GM18907 (cell line): ENCODE measurements around the gene EREG.
"Not testable (repeated sequence)": the region's sequence is repeated elsewhere in the genome, so short reads cannot be mapped to it uniquely, and the experiment has no call there.

ENCODE experiments used
- ATAC-seq: cut with Tn5 transposase; IDR thresholded peaks from one replicate; pipeline ENCODE4 v1.9.1; 2021; ENCODE audit warnings: mild to moderate bottlenecking, moderate library complexity; ENCODE audit not compliant: unreplicated experiment

EREG gene

DNA sequence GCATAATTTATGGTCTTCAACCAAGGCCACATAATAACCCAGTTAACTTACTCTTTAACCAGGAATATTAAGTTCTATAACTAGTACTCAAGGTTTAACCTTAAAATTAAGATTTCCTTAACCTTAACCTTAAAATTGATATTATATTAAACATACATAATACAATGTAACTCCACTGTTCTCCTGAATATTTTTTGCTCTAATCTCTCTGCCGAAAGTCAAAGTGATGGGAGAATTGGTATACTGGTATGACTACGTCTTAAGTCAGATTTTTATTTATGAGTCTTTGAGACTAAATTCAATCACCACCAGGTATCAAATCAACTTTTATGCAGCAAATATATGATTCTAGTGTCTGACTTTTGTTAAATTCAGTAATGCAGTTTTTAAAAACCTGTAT lies 22.8 kb downstream of the EREG start:
- ATAC-seq = no peak

DNA sequence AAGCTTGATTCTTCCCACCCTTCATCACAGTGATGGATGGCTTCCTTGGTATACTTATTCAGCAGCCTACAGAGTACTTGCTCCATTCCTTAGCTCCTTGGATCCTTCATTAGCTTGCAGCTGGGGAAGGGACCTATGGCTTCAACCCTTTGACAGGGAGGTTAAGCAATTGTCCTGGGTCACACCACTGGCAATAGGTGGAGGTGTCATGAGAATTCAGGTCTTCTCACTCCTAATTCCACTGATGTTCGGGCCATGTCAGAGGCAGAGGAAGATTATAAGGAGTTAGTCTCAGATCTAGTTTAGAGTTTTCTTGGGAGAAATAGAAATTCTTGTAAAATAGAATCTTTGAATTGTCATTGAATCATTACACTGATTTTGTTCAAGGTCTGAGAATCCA lies 24.5 kb downstream of the EREG start:
- no peak for ATAC-seq

DNA sequence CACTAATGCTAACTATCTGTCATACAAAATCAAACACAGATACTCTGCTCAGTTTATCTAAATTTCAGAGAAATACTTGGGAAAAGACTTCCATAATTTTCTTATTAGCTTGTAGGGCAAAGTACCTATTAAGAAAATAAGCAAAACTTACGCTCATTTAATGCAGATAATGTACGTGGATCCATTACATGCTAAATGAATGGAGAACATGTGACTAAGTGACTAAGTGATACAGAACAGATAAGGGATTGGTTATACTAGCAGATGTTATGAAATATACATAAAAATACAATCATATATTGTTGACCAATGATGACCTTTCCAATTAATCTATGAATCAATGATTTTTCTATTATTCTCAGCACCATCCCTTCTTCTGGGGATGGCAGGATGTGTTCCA lies 25.7 kb downstream of the EREG start:
- ATAC-seq = no peak

DNA sequence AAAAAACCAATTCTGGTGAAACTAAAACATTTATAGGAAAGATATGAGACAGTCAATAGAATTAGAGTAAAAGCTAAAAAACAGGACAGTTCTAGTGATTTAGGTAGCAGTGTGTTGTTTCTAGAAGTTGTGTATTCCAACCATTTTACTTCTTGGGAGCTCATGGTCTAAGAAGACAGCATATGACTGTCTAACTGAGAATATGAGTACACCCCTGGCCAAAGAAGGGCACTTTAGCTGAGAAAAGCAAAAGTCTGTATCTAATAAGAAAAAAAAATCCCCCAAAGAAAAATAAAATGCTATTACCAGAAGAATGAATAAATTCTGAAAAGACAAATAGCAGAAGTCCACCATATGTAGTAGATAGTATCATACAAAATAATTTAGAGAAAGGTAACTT lies 26.4 kb downstream of the EREG start:
- no peak for ATAC-seq

DNA sequence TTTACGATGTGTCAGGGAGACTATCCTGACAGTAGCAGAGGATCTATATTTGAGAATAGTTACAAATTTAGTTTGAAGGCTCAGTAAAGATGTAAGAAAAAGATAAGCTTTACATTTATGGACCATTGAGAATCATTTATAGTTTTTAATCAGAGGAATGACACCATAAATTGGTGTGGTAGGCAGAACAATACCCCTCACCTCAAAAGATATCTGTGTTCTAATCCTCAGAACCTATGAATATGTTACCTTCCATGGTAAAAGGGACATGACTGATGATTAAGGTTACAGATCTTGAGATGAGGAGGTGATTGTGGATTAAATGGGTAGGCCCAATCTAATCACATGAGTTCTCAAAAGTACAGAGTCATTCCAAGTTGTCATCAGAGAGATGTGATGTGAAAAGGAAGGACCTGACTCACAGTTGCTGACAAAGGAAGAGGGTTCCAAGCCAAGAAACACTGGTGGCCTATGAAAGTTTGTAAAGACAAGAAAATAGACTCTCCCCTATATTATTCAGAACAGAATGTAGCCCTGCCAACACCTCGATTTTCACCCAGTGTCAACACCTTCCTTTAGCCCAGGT lies 27.0 kb downstream of the EREG start:
- no peak for ATAC-seq

DNA sequence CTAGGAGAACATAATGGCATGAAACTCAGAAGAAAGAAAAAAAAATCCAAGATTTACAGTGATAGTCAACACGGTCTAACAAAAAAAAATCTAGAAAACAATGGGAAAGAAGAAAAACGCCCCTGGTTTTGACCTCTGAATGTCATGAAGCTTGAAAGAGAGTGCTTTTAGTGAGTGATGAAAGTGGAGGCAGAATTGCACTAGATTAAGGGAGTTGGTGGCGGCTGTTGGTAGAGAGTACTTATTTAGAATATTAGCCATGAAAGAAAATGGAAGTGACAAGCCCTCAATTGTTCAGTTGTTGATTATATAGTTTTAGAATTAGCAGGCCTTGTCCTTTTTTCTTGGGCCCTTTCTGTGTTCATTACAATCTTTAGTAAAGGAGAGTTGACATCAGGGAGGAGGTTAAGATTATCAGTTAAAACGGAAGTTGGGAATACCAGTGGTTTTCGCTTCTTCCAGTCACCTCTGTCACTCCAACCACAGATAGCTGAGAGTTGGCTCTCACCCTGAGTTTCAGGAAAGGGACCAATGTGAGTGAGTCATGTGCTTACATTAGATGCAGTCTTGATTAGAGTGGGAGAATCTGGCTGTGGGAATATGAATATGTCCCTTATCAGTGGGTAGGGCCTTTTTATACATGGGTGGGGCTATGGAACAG lies 29.7 kb downstream of the EREG start:
- no peak for ATAC-seq

DNA sequence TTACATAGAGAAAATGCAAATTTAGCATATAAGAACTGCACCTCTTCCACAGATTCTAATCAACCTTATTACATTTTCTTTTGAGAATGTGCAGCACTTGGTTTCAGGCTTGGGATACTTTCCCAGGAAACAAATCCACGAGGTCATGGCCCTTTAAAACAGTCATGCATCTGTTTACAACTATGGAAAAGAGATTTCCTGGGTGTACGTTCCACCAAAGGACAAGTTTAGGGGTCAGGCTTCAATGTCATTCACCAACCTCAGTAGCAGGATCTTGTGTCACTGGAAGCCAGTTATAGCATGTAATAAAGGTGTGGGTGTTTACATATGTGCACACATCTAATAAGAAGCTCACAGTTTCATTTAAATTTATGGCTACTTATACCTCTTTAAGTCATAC lies 30.7 kb downstream of the EREG start:
- no peak for ATAC-seq

DNA sequence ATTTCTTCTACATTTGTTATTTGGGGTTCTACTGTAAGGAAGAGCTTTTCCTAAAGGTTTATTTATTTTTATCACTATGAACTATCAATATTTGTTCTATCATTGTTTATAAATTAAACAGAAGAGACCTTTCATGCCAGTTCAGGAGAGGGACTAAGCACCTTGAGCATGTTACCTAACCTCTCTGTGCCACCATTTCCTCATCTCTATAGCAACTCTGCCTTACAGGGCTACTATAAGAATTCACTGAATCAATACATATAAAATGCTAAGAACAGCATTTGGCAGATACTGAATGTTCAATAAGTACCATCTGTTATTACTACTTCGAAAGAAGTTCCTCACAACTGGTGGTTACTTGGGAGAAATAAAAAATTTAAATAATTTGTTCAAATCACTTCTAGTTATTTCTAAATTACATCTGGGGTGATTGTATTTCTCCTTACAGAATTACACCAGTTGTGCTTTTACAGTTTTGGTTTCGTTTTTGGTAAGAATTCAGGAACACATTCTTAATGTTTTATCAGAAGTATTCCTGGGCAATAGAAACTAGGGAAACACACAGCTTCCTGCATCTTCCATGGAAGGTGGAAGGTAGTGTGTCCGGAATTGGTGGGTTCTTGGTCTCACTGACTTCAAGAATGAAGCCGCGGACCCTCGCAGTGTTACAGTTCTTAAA lies 32.9 kb downstream of the EREG start:
- peak; percentile 46 for ATAC-seq

DNA sequence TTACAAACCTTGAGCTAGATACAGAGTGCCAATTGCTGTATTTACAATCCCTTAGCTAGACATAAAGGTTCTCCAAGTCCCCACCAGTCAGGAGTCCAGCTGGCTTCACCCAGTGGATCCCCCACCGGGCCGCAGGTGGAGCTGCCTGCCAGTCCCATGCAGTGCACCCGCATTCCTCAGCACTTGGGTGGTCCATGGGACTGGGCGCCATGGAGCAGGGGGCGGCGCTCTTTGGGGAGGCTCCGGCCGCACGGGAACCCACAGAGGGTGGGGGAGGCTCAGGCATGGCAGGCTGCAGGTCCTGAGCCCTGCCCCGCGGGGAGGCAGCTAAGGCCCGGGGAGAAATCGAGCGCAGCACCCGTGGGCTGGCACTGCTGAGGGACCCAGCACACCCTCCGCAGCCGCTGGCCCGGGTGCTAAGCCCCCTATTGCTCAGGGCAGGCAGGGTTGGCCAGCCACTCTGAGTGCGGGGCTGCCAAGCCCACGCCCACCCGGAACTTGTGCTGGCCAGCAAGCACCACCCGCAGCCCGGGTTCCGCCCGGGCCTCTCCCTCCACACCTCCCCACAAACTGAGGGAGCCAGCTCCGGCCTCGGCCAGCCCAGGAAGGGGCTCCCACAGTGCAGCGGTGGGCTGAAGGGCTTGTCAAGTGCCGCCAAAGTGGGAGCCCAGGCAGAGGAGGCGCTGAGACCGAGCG lies 34.1 kb downstream of the EREG start:
- ATAC-seq = not testable (repeated sequence)

DNA sequence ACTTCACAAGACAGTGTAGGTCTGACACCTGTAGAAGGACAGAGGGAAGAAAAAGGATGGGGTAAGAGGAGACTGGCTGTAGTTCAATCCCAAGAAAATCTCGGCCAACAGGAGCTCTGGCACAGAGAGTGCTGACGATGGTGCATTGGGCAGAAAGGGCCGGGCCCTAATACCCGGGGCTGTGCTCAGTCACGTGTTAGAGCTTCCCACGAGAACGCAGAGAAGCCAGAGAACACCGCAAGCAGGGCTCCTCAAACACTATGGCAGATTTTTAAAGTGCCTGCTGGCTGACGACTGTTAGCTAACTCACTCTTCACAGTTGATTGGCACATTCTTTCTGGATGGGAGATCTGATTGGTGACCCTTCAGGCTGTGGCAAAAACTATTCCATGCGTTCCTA lies 35.5 kb downstream of the EREG start:
- no peak for ATAC-seq

DNA sequence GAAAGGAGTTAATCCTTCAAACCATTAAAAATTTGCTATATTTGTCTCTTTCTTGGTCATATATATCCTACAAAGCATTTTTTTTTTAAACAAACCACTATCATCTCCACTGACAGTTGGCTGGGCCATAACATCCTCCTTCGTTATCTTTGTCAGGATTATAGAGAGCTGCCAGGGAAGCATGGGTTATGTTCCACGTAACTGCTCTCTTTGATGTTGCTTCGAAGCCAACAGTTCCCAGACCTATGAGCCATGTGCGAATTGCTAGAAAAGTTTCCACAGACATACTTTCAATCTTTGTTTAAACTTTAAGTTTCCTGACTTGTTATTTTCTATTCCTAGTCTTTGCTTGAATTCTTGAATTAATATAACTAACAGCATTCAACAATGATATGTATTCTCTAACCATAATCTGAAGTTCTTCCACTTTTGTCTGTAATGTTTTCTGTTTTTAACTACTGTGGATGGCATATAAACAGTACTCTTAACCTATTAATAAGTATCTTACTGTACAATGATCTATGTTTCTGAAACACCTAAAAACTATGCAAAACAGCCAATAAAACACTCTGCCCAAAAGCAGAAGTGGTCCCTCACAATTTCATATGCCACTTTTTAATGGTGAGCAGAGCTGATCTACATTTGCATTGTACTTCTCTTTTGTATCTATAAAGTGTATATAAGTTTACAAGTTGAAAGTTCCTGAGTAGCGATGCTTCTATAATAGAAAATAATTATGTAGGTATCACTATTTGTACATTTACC lies 37.9 kb downstream of the EREG start:
- ATAC-seq = peak; percentile 98

DNA sequence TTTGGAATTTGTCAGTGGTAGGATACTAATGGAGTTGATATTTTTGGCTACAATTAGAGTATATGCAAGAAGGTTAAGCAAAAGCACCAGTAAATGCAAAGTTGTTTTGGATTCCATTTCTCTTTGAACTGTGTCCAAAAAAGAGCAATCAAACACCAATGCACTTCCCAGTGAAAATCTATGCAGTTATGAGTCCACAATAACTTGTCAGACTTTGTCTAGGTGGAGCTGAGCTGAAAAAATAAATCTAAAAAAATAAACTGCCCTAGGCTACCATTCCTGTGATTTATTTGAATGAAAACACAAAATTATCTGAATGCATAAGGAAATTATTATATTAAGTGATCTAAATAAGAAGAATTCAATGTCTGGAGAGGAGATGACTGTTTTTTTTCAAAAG lies 42.9 kb downstream of the EREG start:
- no peak for ATAC-seq

DNA sequence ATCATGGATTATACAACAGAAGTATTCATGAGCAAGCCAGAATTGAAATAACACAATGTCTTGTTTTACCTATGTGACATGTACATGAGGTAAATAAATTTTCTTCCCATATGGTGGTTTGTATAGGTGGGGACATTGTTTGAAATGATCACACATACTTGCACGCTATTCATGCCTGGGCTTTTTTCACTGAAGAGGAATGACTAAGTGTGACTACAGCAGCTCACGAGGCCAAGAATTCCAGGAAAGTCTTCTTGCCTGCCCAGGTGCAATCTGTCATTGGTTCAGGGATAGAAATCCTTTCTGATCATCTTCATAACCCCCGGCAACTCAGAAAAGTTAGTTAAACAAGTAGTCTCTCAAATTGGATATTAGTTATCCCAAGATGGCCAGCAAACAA lies 43.7 kb downstream of the EREG start:
- ATAC-seq = no peak

DNA sequence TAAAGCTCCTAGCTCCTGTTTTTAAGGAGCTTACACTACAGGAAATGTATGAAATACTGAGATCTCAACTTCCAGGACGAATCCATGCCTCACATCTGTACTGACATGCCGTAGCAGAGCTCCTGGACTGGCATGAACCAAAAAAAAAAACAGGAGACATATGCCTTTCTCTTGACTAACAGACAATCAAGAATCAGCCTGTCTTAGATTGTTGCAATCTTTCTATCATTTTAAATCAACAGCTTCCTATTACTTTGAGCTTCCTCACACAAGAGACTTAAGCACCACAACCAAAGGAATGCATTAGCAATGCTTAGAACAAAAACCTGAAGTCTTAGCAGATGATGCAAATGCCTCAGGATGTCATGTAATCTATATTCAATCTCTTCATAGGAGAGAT lies 45.3 kb downstream of the EREG start:
- no peak for ATAC-seq

DNA sequence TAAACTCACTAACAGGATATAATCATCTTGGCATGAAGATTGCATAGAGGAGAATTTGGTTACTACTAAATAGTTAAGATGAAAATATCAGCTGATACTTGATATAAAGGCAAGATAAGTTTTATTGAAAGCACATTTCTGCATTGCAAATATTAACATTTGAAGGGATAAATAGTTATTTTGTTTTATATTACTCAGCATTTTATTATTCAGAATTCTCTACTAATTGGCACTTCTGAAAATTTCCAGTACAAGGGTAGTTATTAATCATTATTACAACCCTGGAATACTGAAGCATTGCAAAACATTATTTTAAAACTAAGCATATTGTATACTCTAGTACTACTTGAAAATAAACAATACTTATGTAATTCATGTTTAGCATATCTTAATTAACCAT lies 47.3 kb downstream of the EREG start:
- ATAC-seq = no peak

DNA sequence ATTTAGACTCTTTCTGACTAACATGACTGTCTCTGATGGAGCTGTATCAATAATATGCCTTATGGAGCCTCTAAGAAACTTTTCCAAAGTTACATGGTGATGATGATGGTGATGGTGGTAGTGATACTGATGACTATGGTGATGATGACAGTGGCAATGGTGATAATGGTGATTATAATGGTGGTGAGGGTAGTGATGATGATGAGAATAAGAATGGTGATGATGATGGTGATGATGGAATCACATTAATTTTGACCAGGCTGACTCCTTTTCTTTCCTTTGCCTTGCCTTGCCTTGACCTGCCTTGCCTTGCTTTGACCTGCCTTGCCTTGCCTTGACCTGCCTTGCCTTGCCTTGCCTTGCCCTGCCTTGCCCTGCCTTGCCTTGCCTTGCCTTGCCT lies 48.3 kb downstream of the EREG start:
- ATAC-seq = no peak

DNA sequence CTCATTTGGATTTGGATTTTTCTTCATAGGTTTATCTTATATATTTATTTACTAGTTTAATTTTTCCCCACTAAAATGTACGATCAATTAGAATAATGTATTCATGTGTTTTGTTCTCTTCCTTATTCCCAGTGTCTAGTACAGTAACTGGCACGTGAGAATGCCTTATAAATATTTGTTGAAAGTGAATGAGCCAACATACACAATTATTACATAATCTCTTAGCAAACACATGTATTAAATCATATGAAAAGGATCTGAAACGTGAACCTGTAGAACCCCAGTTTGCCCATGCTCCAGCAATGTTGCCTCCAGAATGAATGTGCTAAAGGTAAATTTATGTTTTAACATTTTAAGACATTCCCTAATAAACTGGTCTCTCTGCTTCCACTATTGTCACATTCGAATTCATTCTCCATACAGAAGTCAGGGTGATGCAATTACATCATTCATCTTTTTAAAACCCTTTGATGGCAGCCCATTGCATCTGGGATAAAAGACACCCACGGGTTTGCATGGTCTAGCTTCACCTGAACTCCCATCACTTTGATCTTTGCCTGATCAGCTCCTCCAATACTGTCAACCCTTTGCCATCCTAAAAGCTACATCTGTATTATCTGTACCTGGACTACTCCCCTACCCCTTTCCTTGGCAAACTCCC lies 49.3 kb downstream of the EREG start:
- no peak for ATAC-seq

DNA sequence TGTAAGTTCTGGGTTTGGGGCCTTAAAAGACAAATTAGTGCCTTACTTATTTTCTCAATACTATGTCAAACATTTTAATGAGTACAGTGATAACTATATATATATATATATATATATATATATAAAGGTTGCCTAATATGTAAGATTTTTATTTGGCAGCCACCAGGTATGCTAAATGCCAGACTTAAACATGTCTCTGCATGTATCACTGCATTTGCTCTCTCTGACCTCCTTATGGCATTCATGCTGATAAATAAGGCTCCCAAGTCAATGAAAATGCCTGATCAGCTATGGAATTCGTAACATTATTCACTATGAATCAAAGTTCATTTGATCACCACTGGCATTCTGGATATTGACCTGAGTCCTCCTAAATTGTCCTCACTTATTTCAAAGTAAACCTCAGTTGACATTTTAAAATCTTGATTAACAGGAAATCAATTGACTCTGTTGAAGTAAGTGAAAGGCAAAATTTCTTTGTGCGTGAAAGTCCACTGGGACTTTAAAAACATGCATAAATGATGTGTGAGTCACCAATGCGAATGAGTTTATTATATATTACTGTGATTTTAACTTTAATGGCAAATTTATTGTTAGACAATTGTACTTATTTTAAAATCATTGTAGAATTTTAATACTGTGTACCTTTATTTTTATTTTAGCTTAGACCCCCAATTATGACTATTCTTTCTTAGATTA lies 50.8 kb downstream of the EREG start:
- no peak for ATAC-seq

DNA sequence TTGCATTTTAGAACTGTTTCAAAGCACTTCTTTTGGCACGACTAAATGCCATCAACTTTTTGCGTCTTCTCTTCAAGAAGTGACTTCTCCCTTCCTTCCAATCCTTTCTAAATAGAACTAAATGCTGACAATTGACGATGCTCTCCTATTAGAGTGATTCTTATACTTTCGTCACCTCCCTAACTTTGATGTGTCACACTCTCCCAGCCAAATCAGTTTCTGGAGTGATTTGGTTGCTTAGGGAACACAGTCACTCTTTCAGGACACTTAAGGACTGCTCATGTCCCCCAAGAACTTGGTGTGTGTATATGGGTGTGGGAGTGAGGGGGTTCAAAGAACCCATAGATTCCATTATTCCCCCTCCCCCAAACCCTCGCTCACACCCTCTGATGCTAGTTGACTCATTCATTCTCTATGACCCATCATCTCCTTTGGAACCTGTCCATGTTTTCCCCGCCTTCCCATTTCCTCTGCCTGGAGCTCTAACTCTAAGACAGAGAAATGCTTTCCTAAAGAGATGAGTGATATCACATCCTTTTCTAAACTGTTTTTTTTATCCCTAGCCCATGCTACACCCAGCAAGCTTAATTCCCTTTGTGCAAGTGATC lies 53.2 kb downstream of the EREG start:
- no peak for ATAC-seq

DNA sequence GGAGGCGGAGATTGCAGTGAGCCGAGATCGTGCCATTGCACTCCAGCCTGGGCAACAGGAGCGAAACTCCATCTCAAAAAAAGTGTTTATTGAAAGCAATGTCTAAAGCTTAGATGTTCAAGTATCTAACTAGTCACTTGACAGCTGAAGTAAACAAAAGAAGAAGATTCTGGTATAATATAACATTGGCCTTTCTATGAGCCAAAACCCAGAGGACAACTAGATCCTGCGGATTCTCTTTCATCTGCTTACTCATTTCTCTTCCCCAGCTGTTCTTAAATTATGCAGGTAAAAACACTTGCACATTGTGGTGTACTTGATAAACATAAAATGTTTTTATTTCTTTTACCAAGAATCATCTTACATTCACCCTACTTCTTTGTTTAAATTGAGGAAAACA lies 55.9 kb downstream of the EREG start:
- no peak for ATAC-seq
